WTC11 (cell line): ENCODE data around the gene MLST8. TPM values are rescaled to one million over a fixed set of nuclear protein-coding genes. Genes with fewer than 3 reads are reported as not detected.

Experiments used
- ATAC-seq: fragments of 200-7000 bp; cut with Tn5 transposase; 2 replicates; pipeline ENCODE4 v1.10.0; 2021; ENCODE audit warnings: mild to moderate bottlenecking, moderate library complexity
- CTCF ChIA-PET: fragments of 300-600 bp; sonication (Branson Sonifier 250); formaldehyde crosslinking; loops from one replicate; lab custom pipeline; 2021; ENCODE audit warnings: antibody characterized with exemption; lab: Charles Lee
- POLR2A ChIA-PET: fragments of 350-600 bp; sonication (Branson Sonifier 250); formaldehyde crosslinking; loops from one replicate; lab custom pipeline; 2021; ENCODE audit warnings: antibody characterized with exemption; lab: Charles Lee
- DNase-seq: peaks from one replicate; pipeline ENCODE4 v3.0.0; 2021; ENCODE audit warnings: low spot score
- H3K27ac Mint-ChIP-seq: 2 replicates; pipeline ENCODE4 v1.8.0; 2021; ENCODE audit warnings: mixed read lengths
- H3K27me3 Mint-ChIP-seq: 2 replicates; pipeline ENCODE4 v1.8.0; 2021; ENCODE audit warnings: low read depth, mild to moderate bottlenecking, moderate library complexity, mixed read lengths
- H3K36me3 Mint-ChIP-seq: 2 replicates; pipeline ENCODE4 v1.8.0; 2021; ENCODE audit warnings: mixed read lengths
- H3K4me1 Mint-ChIP-seq: 2 replicates; pipeline ENCODE4 v1.8.0; 2022; ENCODE audit warnings: mixed read lengths
- H3K4me3 Mint-ChIP-seq: 2 replicates; pipeline ENCODE4 v1.8.0; 2021; ENCODE audit warnings: mild to moderate bottlenecking, moderate library complexity, mixed read lengths
- H3K9me3 Mint-ChIP-seq: 2 replicates; pipeline ENCODE4 v1.8.0; 2021; ENCODE audit warnings: mixed read lengths
- ATF2 ChIP-seq: sonication (generic); formaldehyde crosslinking; IDR thresholded peaks from 2 replicates; pipeline ENCODE4 v1.8.1; 2022; ENCODE audit warnings: low read depth, missing genetic modification reagents, borderline replicate concordance
- CDX4 ChIP-seq: fragments of 250-450 bp; sonication (Bioruptor Pico); IDR thresholded peaks from 2 replicates; pipeline ENCODE4 v1.9.0; 2021; ENCODE audit warnings: moderate library complexity, mild to moderate bottlenecking, inconsistent platforms, borderline replicate concordance
- CREM ChIP-seq: sonication (generic); formaldehyde crosslinking; IDR thresholded peaks from 2 replicates; pipeline ENCODE4 v1.8.1; 2022; ENCODE audit warnings: mild to moderate bottlenecking, missing genetic modification reagents, moderate library complexity
- E2F5 ChIP-seq: sonication (generic); formaldehyde crosslinking; IDR thresholded peaks from 2 replicates; pipeline ENCODE4 v1.8.1; 2022; ENCODE audit warnings: mild to moderate bottlenecking, moderate library complexity, missing genetic modification reagents
- ELF4 ChIP-seq: sonication (generic); formaldehyde crosslinking; IDR thresholded peaks from 2 replicates; pipeline ENCODE4 v1.8.1; 2022; ENCODE audit warnings: low read depth, mild to moderate bottlenecking, moderate library complexity, missing genetic modification reagents
- FOXP4 ChIP-seq: sonication (generic); formaldehyde crosslinking; IDR thresholded peaks from 2 replicates; pipeline ENCODE4 v1.8.0; 2022; ENCODE audit warnings: mild to moderate bottlenecking, missing genetic modification reagents
- JAZF1 ChIP-seq: fragments of 250-450 bp; sonication (Bioruptor Pico); IDR thresholded peaks from 2 replicates; pipeline ENCODE4 v1.9.0; 2021; ENCODE audit warnings: moderate library complexity, mild to moderate bottlenecking, inconsistent platforms
- MAX ChIP-seq: sonication (generic); formaldehyde crosslinking; IDR thresholded peaks from 2 replicates; pipeline ENCODE4 v1.8.0; 2022; ENCODE audit warnings: mild to moderate bottlenecking, missing genetic modification reagents
- NR1H2 ChIP-seq: sonication (generic); formaldehyde crosslinking; IDR thresholded peaks from 2 replicates; pipeline ENCODE4 v1.9.0; 2021; ENCODE audit warnings: mild to moderate bottlenecking, moderate library complexity, missing genetic modification reagents
- NR3C1 ChIP-seq: sonication (generic); formaldehyde crosslinking; conservative IDR thresholded peaks from 2 replicates; pipeline ENCODE4 v1.8.1; 2023; ENCODE audit warnings: low read depth, mild to moderate bottlenecking, missing genetic modification reagents
- OVOL2 ChIP-seq: fragments of 250-450 bp; sonication (Bioruptor Pico); IDR thresholded peaks from 2 replicates; pipeline ENCODE4 v1.9.0; 2021; ENCODE audit warnings: mild to moderate bottlenecking, borderline replicate concordance
- TCF7 ChIP-seq: sonication (generic); formaldehyde crosslinking; IDR thresholded peaks from 2 replicates; pipeline ENCODE4 v1.8.0; 2022; ENCODE audit warnings: mild to moderate bottlenecking, low read depth, missing genetic modification reagents, moderate library complexity
- USF2 ChIP-seq: sonication (generic); formaldehyde crosslinking; IDR thresholded peaks from 2 replicates; pipeline ENCODE4 v1.8.1; 2023; ENCODE audit warnings: mild to moderate bottlenecking, missing genetic modification reagents, moderate library complexity
- ZNF121 ChIP-seq: sonication (generic); formaldehyde crosslinking; IDR thresholded peaks from 2 replicates; pipeline ENCODE4 v1.8.0; 2023; ENCODE audit warnings: missing genetic modification reagents
- ZNF263 ChIP-seq: sonication (generic); formaldehyde crosslinking; IDR thresholded peaks from 2 replicates; pipeline ENCODE4 v1.8.1; 2022; ENCODE audit warnings: low read depth, mild to moderate bottlenecking, moderate library complexity, missing genetic modification reagents
- ZNF396 ChIP-seq: fragments of 250-450 bp; sonication (Bioruptor Pico); IDR thresholded peaks from 2 replicates; pipeline ENCODE4 v1.8.0; 2021; ENCODE audit warnings: mild to moderate bottlenecking, moderate library complexity, borderline replicate concordance
- ZNF425 ChIP-seq: fragments of 250-450 bp; sonication (Bioruptor Pico); conservative IDR thresholded peaks from 2 replicates; pipeline ENCODE4 v1.9.0; 2021; ENCODE audit warnings: mild to moderate bottlenecking
- total RNA-seq: library from RNA; stranded (reverse); gene quantifications from 3 replicates; pipeline ENCODE4 v1.2.3, GENCODE V29; 2021

The MLST8 gene
- total RNA-seq, 1 experiment from 2014 or later, result 71.6 TPM

GRCh38 chr16:2208772-2209171 is 3.5 kb downstream of the MLST8 start (continued):
- no peak for TF ChIP-seq ZNF263 (CRISPR knock-in tag)
- TF ChIP-seq ZNF425 (CRISPR knock-in tag), result no peak
- no peak for TF ChIP-seq CDX4 (CRISPR knock-in tag)
- TF ChIP-seq TCF7 (CRISPR knock-in tag), result no peak

- POLR2A ChIA-PET, result interaction anchor here (0.5 to 1.9 kb wide), 4 partner anchors 42 to 162 kb away, joined by 4 to 10 read pairs (median 6); partner anchors contain the start of genes ECI1, NTHL1, TRAF7 and TSC2
- ATAC-seq (no peak), DNase-seq (no peak)
- no peak overlapping the region for H3K4me3 Mint-ChIP-seq
- H3K36me3 Mint-ChIP-seq, result peaks cover 25% of the 10 kb centered on the region
- CTCF ChIA-PET, result interaction anchor here (0.5 to 3.4 kb wide), 2 partner anchors 15 to 281 kb away, joined by 3 to 28 read pairs; no protein-coding TSS in a partner anchor
- TF ChIP-seq ZNF396 (CRISPR knock-in tag), result no peak
- no peak for TF ChIP-seq FOXP4 (CRISPR knock-in tag)
- TF ChIP-seq OVOL2, result no peak
- no peak for TF ChIP-seq CREM
- TF ChIP-seq USF2 (CRISPR knock-in tag), result no peak
- TF ChIP-seq ZNF121 (CRISPR knock-in tag), result no peak
- no peak for TF ChIP-seq NR3C1 (CRISPR knock-in tag)
- TF ChIP-seq NR1H2 (CRISPR knock-in tag), result no peak
- no peak for TF ChIP-seq ZNF425 (CRISPR knock-in tag)
- no peak for TF ChIP-seq JAZF1 (CRISPR knock-in tag)
- no peak for TF ChIP-seq ATF2 (CRISPR knock-in tag)
- no peak for TF ChIP-seq ZNF263 (CRISPR knock-in tag)
- TF ChIP-seq ELF4, result no peak
- no peak for TF ChIP-seq MAX (CRISPR knock-in tag)
- TF ChIP-seq E2F5 (CRISPR knock-in tag), result no peak
- peaks cover 34% of the 10 kb centered on the region for H3K4me1 Mint-ChIP-seq
- H3K27ac Mint-ChIP-seq, result no peak overlapping the region
- H3K9me3 Mint-ChIP-seq, result no peaks in the 10 kb centered on the region
- H3K27me3 Mint-ChIP-seq, result no peaks in the 10 kb centered on the region; the same call in 1 of the 2 replicates
Observed at GRCh38 chr16:2209258-2210008, 4.2 kb downstream of the MLST8 start.
